A673 (cell line): ENCODE results near the gene FOXG1. TPM values are rescaled to one million over a fixed set of nuclear protein-coding genes. Genes with fewer than 3 reads are reported as not detected.

Experiments
- BruUV-seq: library from RNA; stranded (reverse); fragments of 400-500 nt; replicated peaks from 2 replicates; lab custom pipeline; 2021; lab: Mats Ljungman, UMichigan
- CTCF ChIA-PET: fragments of 300-600 bp; sonication (Branson Sonifier 250); formaldehyde crosslinking; loops from one replicate; lab custom pipeline; 2022; ENCODE audit warnings: antibody characterized with exemption; lab: Charles Lee
- POLR2A ChIA-PET: fragments of 300-600 bp; sonication (Branson Sonifier 250); formaldehyde crosslinking; loops from one replicate; lab custom pipeline; 2022; ENCODE audit warnings: antibody characterized with exemption; ENCODE audit not compliant: low non-redundant PET; lab: Charles Lee
- DNase-seq: peaks from one replicate; pipeline ENCODE4 v3.0.0-alpha.2; 2015; ENCODE audit warnings: low spot score
- H3K27ac ChIP-seq: fragments of 200-600 bp; sonication (generic); 2 replicates; pipeline ENCODE4 v1.5.1; 2016; ENCODE audit warnings: mixed run types, low read depth, mild to moderate bottlenecking, mixed read lengths, antibody characterized with exemption, low read length; ENCODE audit not compliant: poor library complexity, severe bottlenecking
- H3K27me3 ChIP-seq: fragments of 200-600 bp; sonication (generic); replicated peaks from 2 replicates; pipeline ENCODE4 v1.6.1; 2017; ENCODE audit warnings: mixed run types, low read depth, mild to moderate bottlenecking, mixed read lengths, antibody characterized with exemption, low read length; ENCODE audit not compliant: insufficient read depth, poor library complexity
- H3K36me3 ChIP-seq: fragments of 200-600 bp; sonication (generic); 2 replicates; pipeline ENCODE4 v1.6.1; 2016; ENCODE audit warnings: mixed run types, mild to moderate bottlenecking, mixed read lengths, antibody characterized with exemption, low read length; ENCODE audit not compliant: insufficient read depth, poor library complexity, severe bottlenecking
- H3K4me1 ChIP-seq: fragments of 200-600 bp; sonication (generic); 2 replicates; pipeline ENCODE4 v1.6.1; 2017; ENCODE audit warnings: mixed run types, mild to moderate bottlenecking, mixed read lengths, antibody characterized with exemption, low read length; ENCODE audit not compliant: insufficient read depth, poor library complexity, severe bottlenecking
- H3K4me3 ChIP-seq: fragments of 200-600 bp; sonication (generic); 2 replicates; pipeline ENCODE4 v1.5.1; 2016; ENCODE audit warnings: low read depth, mixed run types, mild to moderate bottlenecking, mixed read lengths, low read length; ENCODE audit not compliant: poor library complexity, severe bottlenecking
- H3K9me3 ChIP-seq: fragments of 200-600 bp; sonication (generic); 2 replicates; pipeline ENCODE4 v1.6.1; 2016; ENCODE audit warnings: mixed run types, low read depth, mild to moderate bottlenecking, mixed read lengths, antibody characterized with exemption, low read length; ENCODE audit not compliant: poor library complexity, severe bottlenecking
- CTCF ChIP-seq: fragments of 300-800, 200-600 bp; sonication (generic); conservative IDR thresholded peaks from 2 replicates; pipeline ENCODE4 v1.5.1; 2017; ENCODE audit warnings: low read depth, mild to moderate bottlenecking, antibody characterized with exemption, low read length, moderate library complexity, mixed read lengths
- EZH2 ChIP-seq: fragments of 200-600 bp; sonication (generic); IDR thresholded peaks from 2 replicates; pipeline ENCODE4 v1.6.1; 2017; ENCODE audit warnings: borderline replicate concordance, low read depth, mild to moderate bottlenecking, mixed read lengths, antibody characterized with exemption, low read length; ENCODE audit not compliant: poor library complexity, severe bottlenecking
- intact Hi-C: fragments of 100-400 bp; cut with micrococcal nuclease; formaldehyde crosslinking; loops from one replicate; pipeline ENCODE4 v1.10.0; 2022; ENCODE audit not compliant: unreplicated experiment
- total RNA-seq: library from RNA; stranded (reverse); gene quantifications from 2 replicates; pipeline ENCODE4 v1.2.3, GENCODE V29; 2021

Gene FOXG1
- total RNA-seq, 1 experiment from 2014 or later: not detected

DNA sequence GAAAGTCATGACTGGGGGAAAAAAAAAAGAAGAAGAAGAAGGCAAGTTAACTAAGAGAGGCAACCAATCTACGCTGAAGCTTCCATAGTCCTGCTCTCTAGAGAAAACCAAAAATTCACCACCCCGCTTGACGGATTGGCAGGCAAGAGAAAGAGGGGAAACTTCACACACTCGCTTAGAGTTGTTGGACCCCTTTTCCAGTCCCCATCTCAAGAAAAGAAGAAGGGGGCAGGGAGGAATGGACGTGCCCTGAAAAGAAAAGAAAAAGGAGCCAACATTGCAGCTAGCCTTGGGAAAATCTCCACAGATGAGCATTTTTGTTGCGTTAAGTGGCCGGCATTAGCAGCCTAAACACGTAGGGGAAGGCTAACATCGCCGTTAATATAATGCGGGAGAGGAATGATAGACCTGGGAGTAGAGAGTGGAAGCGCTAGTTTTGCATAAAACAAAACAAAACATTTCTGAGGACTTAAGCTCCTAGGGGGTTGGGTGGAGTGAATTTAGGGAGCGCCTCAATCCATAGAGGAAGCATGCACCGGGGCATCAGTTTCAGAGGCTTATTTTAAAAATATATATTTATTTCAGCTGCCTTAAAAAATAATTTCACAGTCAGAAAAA lies 11.3 kb upstream of the FOXG1 start:
- peaks cover 60% of the 10 kb centered on the region for H3K27me3 ChIP-seq
- BruUV-seq: no TSS peak
- no peaks in the 10 kb centered on the region for H3K36me3 ChIP-seq
- peak; percentile 55 for TF ChIP-seq EZH2
- TF ChIP-seq CTCF: no peak
- POLR2A ChIA-PET: no interaction called here
- H3K4me3 ChIP-seq: no peak overlapping the region
- CTCF ChIA-PET: interaction anchor here (0.8 to 1.2 kb wide), 2 partner anchors 1459 to 1515 kb away, joined by 3 read pairs; no protein-coding TSS in a partner anchor
- no peak overlapping the region for H3K27ac ChIP-seq
- intact Hi-C loops: loop anchor here (2.0 to 10.0 kb wide), 4 partner anchors 467 to 1769 kb away; no protein-coding TSS in a partner anchor
- no peaks in the 10 kb centered on the region for H3K9me3 ChIP-seq
- H3K4me1 ChIP-seq: no peaks in the 10 kb centered on the region
- no peak for DNase-seq

DNA sequence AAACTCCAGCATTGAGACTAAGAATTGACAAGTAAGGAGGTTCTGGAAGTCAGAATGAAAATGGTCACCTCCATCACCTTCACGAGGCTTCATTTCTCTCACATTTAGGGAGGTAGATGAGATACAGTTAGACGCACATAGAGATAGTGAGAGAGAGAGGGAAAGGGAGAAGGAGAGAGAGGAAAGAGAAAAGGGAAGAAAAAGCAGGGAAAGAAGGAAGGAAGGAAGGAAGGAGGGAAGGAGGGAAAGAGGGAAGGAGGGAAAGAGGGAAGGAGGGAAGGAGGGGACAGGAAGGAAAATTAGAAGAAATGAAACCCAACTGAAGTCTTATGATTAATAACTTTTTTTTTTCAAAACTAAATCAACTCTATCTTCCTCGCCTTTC lies 10.7 kb upstream of the FOXG1 start:
- no TSS peak for BruUV-seq
- no peak for TF ChIP-seq EZH2
- no peak for TF ChIP-seq CTCF
- H3K9me3 ChIP-seq: no peaks in the 10 kb centered on the region
- H3K27ac ChIP-seq: no peak overlapping the region
- H3K36me3 ChIP-seq: no peaks in the 10 kb centered on the region
- DNase-seq: no peak
- POLR2A ChIA-PET: no interaction called here
- no peak overlapping the region for H3K4me3 ChIP-seq
- CTCF ChIA-PET: interaction anchor here (0.8 kb wide), 1 partner anchor 1459 kb away, joined by 3 read pairs; no protein-coding TSS in a partner anchor
- intact Hi-C loops: loop anchor here (2.0 to 10.0 kb wide), 4 partner anchors 466 to 1769 kb away; no protein-coding TSS in a partner anchor
- H3K4me1 ChIP-seq: no peaks in the 10 kb centered on the region
- H3K27me3 ChIP-seq: peaks cover 66% of the 10 kb centered on the region

DNA sequence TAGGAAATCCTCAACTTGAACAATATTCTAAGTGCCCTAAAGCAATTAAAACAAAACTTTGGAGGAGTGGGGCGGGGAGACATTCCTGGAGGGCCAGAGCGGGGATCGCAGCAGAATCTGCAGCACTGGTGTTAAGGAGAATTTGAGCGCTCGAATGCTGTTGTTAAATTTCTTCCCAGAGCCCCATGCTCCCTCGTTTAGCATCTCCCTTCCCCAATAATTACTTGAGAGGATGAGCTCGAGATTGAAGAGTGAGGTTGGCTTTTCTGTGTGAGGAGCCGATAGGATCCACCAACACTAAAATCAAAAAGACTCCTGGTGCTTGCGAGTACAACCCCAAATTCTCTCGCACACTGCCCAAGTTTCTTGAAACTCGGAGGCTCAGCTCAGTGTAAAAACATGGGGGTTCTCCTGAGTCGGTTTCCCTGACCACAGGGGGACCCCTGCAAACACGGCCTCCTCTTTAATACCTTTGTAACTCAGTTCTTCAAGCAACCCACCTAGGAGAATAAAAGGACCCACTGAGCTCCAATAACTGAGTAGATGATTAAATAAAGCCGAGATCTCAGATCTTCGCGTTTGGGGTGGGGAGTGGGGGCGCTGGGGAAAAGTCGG lies 10.2 kb upstream of the FOXG1 start:
- TF ChIP-seq CTCF (no peak), EZH2 (no peak)
- Histone ChIP-seq H3K27ac (no peak overlapping the region), H3K4me1 (no peaks in the 10 kb centered on the region), H3K27me3 (peaks cover 71% of the 10 kb centered on the region), H3K4me3 (no peak overlapping the region), H3K9me3 (no peaks in the 10 kb centered on the region), H3K36me3 (no peaks in the 10 kb centered on the region)
- DNase-seq: no peak
- POLR2A ChIA-PET: no interaction called here
- no TSS peak for BruUV-seq
- CTCF ChIA-PET: interaction anchor here (0.8 to 1.3 kb wide), 7 partner anchors 10 to 1514 kb away, joined by 3 to 5 read pairs (median 3); partner anchors contain the start of gene FOXG1
- intact Hi-C loops: loop anchor here (5.0 to 10.0 kb wide), 3 partner anchors 466 to 1768 kb away; no protein-coding TSS in a partner anchor
